Measurements from ENCODE around the gene GPSM1.

DNA sequence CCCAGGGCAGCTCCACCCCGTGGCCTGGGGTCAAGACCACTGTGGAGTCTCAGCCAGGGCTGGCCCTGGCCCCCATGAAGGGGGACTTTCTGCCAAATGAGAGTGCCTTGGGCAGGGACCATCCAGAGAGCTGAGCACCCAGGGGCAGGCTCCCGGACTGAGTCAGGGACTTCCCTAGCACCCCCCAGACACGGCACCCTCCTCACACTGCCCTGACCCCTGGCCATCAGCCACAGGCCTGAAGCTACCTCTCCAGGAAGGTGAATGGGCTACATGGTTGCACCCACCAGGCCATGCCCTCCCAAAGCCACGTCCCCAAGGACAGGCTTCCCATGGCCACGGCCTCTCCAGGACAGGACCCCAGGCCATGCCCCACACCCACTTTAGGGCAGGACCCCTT, 32.9 kb upstream of the GPSM1 start:
- TF ChIP-seq EZH2 (IDR thresholded peaks at IDR 0.05; ENCODE audit: insufficient read depth, low read length): no peak
- TF ChIP-seq, protein P1, sequence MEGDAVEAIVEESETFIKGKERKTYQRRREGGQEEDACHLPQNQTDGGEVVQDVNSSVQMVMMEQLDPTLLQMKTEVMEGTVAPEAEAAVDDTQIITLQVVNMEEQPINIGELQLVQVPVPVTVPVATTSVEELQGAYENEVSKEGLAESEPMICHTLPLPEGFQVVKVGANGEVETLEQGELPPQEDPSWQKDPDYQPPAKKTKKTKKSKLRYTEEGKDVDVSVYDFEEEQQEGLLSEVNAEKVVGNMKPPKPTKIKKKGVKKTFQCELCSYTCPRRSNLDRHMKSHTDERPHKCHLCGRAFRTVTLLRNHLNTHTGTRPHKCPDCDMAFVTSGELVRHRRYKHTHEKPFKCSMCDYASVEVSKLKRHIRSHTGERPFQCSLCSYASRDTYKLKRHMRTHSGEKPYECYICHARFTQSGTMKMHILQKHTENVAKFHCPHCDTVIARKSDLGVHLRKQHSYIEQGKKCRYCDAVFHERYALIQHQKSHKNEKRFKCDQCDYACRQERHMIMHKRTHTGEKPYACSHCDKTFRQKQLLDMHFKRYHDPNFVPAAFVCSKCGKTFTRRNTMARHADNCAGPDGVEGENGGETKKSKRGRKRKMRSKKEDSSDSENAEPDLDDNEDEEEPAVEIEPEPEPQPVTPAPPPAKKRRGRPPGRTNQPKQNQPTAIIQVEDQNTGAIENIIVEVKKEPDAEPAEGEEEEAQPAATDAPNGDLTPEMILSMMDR (IDR thresholded peaks at IDR 0.05; ENCODE audit: insufficient read depth, low read depth, low read length): no peak
